ENCODE measurements around the gene CBX1.
"Not testable (repeated sequence)": the region's sequence is repeated elsewhere in the genome, so short reads cannot be mapped to it uniquely, and the experiment has no call there.

CBX1 gene

DNA sequence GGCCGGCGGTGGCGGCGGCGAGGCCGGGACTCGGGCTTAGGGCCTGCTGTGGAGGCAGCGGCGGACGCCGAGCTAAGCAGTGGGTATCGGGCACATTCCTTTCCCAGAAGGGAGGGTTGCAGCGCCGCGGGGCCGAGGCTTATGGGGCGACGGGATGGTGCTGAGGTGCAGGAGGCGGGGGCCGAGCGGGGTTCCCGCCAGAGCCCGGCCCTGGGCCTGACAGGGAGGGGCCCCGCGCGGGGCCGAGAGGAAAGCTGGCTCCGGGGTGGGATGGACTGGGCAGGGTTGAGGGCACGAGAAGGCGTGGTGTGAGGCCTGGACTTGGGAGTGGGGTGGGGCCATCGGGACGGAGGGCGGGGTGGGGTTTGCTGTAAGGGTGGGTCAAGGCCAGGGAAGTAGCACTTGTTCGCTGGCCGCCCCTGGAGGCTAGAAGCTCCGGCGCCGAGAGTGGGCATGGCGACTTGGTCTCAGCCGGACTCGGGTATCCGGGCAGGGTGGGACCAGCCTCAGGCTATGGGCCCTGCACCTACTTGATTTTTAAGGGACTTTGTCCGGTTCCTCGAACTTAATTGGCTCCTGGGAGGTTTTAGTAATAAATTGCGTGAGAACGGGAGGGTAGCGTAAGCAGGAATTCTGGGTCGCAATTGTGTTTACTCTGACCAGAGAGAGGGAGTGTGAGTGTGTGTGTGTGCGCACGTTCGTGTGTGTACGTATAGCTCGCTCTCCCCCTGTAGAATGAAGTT lies 52.7 kb downstream of the CBX1 start:
- DNase-seq = peak; percentile 92

DNA sequence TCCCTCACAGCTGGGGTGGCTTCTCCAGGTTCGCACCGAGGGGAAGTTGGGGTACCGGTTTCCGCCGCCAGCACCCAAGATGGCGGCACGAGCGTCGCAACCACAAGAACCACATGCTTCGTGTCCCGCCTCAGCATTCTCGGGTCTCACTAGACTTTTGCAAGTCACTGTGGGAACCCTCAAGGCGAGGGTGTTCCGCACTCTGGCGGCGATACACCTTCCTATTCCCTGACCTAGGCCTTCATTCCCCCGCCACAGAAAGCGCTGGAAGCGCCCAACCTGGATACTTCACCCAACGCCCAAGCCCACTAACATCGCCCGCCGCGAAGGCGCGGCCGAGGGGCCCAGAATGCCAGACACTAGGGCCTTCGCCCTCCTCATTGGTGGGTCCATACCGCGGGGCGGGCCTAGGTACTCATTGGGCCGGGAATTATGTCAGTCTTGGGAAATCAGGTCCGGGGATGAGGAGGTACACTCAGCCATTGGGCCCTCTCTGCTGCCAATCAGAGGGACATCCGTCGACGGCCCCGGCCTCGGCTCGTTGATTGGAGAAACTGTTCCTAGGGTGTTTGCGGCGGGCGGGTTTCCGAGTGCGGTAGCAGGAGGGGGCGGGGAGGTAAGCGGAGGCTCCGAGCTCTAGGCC lies 53.4 kb downstream of the CBX1 start, which contains the start of gene NFE2L1:
NFE2L1 (plus strand) TSS at position 619 of the 643 bp plus-strand sequence. CDS start 2,760 bp downstream, outside the sequence.
- peak; percentile 98 for DNase-seq

DNA sequence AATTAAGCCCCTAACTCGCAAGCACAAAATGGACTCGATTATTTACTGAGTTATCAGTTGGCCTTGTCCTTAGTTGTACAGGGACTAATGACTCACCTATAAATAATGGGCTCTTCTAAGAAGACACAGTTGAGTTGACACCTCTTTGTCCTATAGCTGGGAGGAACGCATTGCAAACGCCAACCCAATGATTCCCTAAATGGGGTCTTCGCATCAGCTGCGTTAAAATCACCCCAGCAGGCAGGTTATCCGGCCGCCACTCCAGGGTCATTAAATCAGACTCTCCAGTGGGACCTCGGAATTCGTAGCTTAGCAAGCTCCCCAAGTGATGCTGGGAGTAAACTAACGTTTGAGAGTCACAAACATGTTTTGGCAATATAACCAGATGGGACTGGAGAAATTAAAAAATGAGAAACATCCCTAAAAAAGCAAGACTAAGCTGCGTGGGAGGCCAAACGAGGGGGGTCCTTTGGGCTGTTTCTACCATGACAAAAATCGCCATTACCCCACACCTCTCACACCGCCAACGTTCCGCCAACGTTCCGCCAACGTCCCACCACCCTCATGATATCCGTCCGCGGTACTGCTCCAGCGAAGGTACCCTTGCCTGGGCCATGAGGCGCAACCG lies 54.1 kb downstream of the CBX1 start:
- DNase-seq = no peak

DNA sequence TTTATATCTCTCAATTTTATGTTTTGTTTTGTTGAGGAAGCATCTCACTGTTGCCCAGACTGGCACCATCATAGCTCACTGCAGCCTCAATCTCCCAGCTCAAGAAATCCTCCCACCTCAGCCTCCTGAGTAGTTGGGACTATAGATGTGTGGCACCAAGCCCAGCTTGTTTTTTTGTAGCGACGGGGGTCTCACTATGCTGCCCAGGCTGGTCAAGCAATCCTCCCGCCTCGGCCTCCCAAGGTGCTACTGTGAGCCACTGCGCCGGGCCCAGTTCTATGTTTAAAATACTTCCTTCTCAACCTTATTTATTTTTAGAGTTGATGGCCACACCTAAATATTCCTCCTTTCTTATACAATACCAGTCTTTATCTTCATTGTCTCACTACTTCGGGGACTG lies 55.0 kb downstream of the CBX1 start:
- no peak for DNase-seq

DNA sequence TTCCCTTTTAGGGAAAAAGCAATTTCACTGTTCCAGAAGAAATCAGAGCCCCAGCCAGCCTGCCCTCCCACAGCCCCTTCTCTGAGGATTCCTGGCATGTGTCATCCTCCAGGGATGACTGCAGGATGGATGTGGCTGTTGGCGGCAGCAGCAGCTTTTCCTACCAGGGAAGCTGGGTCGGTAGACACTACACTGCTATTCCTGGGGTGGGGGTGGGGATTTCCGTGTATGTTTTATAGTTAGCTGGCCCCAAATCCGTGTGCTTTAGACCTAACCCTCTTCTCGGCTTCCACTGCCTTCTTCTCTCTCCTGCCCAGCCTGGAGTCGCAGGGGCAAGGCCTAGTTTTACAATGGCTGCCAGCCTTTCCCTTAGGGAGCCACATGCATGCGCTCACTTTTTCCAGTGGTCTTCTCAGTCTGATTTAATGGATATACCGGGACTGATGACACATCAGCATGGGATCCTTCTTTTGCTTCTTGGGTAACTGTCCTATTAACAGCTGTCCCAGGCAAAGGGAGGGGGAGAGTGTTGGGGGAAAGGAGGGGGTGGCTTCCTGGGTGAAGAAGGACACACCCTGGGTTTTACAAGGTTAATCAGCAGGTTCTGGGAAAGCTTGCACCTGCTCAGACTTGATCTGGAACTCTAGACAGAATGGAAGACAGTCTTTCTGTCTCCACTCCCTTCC lies 55.8 kb downstream of the CBX1 start:
- DNase-seq = peak; percentile 31

DNA sequence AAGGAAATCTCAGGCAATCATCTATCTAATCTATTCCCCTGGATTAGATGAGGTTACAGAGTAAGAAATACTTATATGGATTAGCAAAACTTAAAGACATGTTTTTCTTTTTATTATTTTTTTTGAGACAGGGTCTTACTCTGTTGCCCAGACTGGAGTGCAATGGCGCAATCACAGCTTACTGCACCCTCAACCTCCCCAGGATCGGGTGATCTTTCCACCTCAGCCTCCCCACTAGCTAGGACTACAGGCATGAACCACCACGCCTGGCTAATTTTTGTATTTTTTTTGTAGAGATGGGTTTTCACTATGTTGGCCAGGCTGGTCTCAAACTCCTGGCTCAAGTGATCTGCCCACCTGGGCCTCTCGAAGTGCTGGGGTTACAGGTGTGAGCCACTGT lies 56.4 kb downstream of the CBX1 start:
- DNase-seq = no peak

DNA sequence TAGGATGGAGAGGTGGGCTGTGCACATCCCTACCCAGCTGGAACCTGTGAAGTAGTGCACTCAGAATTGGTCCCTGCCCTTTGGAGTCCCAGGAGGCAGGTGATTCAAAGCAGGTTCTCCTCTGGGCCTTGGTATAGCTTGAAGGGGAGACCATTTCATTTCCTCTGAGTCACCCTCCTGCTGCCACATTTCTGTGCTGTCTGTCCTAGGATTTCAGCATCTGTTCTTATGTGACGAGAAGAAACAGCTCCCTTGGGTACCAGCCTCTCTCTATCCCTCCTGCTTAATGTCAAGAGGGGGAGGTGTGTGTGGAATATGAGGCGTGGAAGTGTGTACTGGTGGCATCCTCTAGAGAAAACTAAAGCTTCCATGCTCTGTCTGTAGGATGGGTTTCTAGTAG lies 58.1 kb downstream of the CBX1 start:
- peak; percentile 46 for DNase-seq

DNA sequence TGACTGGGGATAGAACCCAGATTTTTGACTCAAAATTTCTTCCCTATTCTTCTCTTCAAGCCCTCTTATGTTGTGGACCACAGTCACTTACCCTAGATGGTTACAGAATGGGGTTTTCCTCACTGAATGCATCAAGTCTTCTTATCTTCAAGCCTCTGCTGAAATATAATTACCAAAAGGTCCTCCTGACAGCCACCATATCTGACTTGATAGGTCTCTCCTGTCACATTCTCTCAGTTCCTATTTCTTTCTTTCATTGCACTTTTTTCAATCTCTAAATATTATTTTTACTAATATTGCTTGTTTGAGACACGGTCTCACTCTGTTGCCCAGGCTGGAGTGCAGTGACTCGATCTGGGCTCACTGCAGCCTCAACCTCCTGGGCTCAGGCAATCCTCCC lies 62.6 kb downstream of the CBX1 start:
- no peak for DNase-seq

DNA sequence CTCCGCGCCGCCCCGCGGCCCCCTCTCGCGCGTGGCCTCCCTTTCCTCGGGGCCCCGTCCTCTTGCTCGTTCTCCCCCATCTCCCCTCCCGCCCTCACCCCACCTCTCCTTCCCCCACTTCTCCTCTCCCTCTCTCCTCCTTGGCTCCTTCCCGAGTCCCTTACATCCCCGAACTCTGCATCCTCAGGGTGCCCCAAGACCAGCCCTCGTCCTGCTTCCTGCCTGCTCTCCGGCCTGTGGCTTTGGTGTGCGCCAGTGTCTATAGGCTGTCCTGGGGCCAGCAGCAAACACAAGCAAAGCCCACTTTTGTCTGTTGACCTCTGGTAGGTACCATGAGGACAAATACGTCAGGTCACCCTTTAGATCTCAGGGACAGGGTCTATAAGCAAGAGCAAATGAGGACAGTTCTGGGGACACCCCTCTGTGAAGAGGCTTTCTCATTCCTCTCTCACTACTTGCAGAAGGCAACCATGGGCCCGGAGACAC lies 63.4 kb downstream of the CBX1 start:
- no peak for DNase-seq

DNA sequence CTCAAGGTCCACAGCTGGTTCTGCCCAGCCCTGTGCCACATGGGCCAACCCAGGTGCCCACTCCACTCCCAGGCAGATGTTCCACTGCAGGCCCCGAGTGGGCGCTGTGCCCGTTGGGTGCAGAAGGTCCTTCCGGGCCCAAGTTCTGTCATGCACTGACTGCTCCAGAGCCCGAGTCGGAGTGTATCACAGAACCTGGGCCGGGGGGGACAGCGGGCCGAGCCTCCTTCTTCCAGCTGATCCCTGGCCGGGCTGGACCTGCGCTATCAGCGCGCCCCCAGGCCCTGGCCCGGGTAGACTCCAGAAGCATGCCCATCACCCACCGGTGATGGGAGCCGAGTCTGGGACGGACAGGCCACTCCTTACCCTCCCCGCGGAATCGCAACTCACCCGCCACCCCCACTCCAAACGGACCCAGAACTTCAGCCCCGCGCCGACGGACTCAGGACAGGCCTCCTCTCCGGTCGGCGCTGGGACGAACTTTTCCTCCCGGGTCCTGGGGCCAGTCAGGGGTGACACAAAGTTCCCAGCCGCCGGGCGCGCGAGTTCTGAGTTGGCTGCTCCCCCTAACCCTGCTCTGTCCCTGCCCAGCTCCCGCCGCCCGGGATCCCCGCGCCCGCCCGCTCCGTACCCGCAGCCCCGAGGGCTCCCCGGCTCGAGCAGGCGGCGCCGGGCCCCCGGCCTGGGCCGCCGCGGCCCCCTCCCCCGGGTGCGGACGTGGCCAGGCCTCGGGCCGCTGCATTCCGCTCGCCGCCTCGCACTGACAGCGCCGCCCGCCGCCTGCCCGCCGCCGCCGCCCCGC lies 64.0 kb downstream of the CBX1 start, which contains the start of gene COPZ2:
COPZ2 (minus strand) TSS at position 762 of the 802 bp plus-strand sequence; CDS start at position 742, 20 bp downstream.
- no peak for DNase-seq

DNA sequence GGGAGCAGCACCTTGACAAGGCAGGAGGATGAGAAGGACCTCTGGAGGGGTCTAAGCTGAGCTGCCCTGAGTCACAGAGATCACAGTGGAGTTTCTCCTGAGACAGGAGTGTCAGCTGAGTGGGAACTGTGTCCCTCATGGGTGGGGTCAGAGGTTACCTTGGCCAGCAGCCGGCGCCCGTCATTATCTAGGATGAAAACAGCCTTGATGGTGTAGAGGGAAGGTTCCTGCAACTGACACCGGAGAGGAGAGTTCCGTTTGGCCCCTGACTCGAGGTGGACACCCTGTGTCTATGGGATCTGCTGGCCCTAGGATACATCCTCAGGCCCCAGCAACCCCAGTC lies 64.6 kb downstream of the CBX1 start:
- DNase-seq = no peak

DNA sequence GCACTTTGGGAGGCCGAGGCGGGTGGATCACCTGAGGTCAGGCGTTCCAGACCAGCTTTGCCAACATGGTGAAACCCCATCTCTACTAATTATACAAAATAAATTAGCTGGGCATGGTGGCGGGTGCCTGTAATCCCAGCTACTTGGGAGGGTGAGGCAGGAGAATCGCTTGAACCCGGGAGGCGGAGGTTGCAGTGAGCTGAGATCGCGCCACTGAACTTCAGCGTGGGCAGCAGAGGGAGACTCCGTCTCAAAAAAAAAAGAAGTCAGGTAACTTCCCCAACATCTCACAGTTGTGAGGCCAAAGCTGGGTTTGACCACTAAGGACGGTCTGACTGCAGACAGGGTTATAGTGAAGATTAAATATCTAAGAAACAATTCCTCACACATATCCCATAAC lies 66.5 kb downstream of the CBX1 start:
- not testable (repeated sequence) for DNase-seq

DNA sequence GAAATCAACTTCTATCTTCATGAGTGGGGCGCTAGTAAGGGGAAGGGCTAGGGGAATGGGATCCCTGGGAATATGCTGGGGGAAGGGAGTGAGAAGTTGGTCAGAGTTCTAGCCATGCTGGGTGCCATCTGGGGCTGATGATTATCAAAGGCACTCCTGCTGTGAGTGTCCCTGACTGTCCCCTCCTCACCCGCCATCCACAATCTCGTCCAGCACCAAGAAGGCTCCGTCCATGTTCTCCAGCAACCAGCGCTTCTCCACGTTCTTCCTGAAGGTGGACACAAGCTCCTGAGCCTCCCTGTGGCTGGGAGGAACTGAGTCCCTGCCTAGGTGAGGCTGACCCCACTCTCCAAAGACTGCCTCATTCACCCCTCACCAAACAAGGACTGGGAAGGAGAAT lies 69.3 kb downstream of the CBX1 start:
- no peak for DNase-seq

DNA sequence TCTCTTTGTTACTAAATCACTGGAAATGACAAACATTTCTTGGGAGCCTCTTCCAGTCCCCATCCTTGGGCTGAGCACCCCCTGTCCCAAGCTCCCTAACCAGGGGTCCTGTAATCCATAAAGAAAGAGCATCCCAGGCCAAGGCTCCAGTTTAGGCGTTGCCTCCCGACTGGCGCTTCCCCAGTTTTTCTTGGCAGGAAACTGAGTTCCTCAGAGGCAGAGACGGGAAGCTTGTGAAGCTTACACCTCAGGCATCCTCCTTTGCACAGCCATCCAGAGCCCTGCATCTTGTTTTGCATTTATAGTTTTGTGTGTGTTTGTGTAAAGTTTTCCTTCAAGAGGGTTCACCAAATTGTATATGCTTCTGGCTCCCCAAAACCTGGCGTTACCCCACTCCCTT lies 70.7 kb downstream of the CBX1 start:
- DNase-seq = no peak

DNA sequence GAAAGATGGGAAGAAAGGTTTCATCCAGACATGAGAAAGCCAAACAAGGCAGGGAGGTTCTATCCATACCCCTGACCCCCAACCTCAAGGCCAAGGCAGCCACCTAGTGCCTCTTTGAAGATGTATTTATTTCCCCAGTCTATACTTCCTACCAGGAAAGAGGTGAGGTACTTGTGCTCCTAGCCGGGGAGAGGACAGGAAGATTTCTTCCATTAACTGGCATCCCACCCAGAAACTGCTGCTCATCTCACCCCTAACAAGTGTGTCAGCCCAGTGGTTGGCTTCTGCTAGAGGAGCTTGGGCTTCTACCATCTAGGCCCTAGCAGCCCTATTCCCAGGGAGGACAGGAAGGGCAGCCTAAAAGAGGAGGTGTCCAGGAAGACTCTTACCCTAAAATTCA lies 72.5 kb downstream of the CBX1 start:
- no peak for DNase-seq

DNA sequence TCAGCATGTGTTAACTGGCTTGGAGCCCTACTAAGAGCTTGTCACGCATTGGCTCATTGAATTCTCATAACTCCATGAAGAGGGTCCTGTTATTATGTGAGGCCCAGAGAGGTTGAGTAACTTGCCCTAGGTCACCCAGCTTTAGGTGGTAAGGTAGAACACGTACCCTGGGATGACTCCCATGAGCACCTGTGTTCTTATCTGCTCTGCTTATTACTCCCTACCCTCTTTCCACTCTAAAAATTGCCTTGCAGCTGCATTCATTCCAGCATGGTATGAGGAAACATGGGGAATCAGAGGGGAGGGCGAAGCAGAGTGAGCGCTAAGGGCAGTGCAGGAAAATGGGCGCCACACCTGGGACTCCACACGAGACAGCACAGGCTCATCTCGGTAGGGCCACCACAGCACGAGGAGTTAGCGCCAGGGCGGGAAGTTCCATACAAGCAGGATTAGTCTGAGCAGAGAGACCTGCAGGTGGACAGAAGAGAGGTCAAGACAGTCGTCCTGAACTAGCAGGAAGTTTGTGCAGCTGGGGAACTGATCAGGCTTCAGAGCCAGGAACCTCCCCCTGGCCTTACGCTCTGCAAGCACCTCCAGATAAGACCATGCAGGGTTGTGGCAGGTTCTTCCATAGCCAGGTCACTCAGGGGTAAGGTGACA lies 73.8 kb downstream of the CBX1 start:
- DNase-seq = no peak

DNA sequence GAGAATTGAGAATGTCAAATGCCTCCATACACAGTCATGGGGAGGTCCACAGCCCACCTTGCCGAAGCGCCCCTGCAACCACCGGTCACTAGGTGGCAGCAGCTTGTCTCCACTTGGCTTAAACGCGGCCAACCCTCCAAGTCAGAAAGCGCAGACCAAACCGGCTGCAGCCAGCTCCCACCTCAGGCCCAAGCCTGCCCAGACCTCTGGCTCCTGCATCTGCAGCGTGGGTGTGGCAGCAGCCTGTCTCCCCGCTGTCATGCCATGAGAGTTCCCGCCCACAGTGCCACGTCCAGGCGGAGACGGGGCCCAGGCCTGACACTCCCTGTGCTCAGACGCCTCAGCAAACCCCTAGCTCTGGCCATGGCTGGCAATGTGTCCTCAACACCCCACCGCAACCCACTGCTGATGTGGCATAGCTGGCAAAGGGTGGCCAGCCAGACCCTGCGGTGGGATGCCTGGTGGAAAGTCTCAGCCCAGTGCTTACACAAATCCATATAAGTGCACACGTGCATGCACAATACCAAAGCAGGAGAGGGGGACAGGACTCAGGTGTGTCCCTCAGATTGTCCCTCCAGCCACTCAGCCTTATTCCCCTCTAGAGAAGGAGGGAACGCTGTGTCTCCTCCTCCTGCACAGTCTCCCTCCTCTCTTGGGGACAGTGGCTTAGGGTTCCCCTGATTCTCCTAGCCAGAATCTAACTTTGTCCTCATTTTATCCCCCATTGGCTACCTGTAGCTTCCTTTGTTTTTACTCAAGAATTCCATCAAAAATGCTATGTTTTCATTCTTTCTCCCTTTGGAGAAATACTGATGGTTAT lies 74.6 kb downstream of the CBX1 start:
- DNase-seq = peak; percentile 81

DNA sequence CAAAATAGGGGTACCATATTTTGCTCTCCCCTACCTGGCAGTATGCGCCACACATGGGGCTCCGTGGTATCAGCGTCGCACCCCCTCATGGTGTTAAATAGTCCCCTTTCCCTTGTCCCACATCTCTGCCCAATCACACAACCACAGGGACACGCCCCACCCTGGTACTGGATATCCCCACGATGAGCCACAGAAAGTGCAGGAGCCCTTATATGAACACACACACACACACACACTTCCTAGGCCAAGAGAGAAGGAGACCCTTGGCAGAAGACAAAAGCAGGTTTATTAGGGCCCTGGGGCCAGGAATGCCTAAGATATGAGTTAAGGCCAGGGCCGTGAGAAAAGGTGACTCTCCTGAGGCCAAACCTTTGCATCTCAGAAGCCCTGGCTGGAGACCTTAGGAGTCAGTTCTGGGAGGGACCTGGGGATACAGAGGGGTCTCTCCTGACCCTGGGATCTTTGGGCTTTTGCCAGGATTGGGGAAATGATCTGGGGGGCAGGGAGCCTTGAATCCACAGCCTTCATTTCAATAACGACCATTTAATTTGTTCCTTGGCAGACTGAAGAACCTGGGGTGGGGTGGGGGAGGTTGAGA lies 75.3 kb downstream of the CBX1 start:
- peak; percentile 53 for DNase-seq

DNA sequence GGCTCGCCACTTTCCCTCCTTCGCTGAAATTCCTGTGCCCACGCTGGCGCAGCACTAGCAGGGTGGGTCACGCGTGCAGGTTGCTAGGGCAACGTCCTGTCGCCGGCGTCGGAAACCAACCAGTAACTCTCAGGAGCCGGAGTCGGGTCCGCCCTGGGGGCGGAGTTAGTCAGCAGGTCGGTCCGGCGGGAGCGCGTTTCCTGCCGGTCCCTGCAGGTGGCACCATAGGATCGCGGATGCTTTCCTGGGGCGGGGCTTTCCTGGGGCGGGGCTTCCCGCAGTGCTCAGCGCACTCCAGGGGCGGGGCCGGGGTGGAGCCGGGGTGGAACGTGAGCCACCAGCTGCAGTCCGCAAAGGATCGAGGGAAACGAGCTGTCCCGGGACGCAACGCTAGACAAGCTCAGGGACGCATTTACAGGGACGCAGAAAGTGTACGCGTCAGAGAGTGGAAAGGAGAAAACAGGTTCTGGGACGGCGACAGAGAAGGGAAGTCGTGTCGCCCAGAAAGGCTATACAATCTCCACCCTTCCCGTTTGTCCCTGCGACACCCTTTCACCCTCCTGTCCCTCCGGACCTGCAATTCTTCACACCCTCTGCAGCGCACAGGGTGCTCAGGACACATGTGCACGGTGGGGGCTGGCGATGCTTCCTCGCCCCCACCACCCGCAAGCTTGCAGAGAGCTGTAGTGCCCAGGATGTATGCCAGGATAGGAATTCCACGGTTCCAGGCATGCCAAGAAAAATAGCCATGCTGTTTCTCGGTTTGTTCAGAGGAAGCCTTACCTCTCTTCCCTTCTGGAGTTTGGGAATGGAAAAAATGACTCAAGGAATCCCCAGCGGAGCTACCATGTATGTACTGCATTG lies 76.0 kb downstream of the CBX1 start:
- DNase-seq = peak; percentile 97
